HepG2 (cell line): ENCODE data around the gene TBCEL. TPM values are rescaled to one million over a fixed set of nuclear protein-coding genes. Genes with fewer than 3 reads are reported as not detected.

Experiments used
- GATA4 ChIP-seq: sonication (generic); IDR thresholded peaks from 2 replicates; pipeline ENCODE4 v1.6.1; 2016; ENCODE audit warnings: antibody characterized with exemption, low read depth, borderline replicate concordance
- KLF16 ChIP-seq, 2 experiments: sonication (generic) in 1 of 2; formaldehyde crosslinking in 1 of 2; IDR thresholded peaks; 2 replicates each; pipeline versions ENCODE4 v1.6.1 to v1.8.0; 2016 to 2023; ENCODE audit warnings: missing genetic modification reagents in 2 of 2, missing compliant biosample characterization in 1 of 2
- MIXL1 ChIP-seq: IDR thresholded peaks from 2 replicates; pipeline ENCODE4 v1.6.1; 2016
- NFKBIZ ChIP-seq: IDR thresholded peaks from 2 replicates; pipeline ENCODE4 v1.6.1; 2018; ENCODE audit warnings: missing genetic modification reagents, missing compliant biosample characterization
- PRPF4 ChIP-seq: fragments of 200-400 bp; formaldehyde crosslinking; IDR thresholded peaks from 2 replicates; pipeline ENCODE4 v1.6.1; 2016; ENCODE audit warnings: low read length, low read depth; ENCODE audit not compliant: poor library complexity, severe bottlenecking
- SOX13 ChIP-seq, 3 experiments: fragments of 450-650 bp in 1 of 3; sonication (generic) in 1 of 3; formaldehyde crosslinking in 1 of 3; IDR thresholded peaks in 2 of 3; conservative IDR thresholded peaks in 1 of 3; 2 replicates each; pipeline versions ENCODE4 v1.5.0 to v1.6.1; 2016 to 2020; ENCODE audit warnings: antibody characterized with exemption in 1 of 3, mild to moderate bottlenecking in 1 of 3, missing compliant biosample characterization in 1 of 3, missing genetic modification reagents in 1 of 3, moderate library complexity in 1 of 3
- TCF7 ChIP-seq: sonication (generic); IDR thresholded peaks from 2 replicates; pipeline ENCODE4 v1.6.1; 2016; ENCODE audit warnings: antibody characterized with exemption, low read depth
- TEAD3 ChIP-seq: optimal IDR thresholded peaks from 2 replicates; pipeline ENCODE3; 2016; ENCODE audit warnings: borderline replicate concordance
- ZFP36L1 ChIP-seq: sonication (generic); formaldehyde crosslinking; IDR thresholded peaks from 2 replicates; pipeline ENCODE4 v1.8.0; 2022; ENCODE audit warnings: mild to moderate bottlenecking, missing genetic modification reagents, moderate library complexity
- ZNF296 ChIP-seq: sonication (generic); formaldehyde crosslinking; conservative IDR thresholded peaks from 2 replicates; pipeline ENCODE4 v1.5.0; 2020; ENCODE audit warnings: mild to moderate bottlenecking, missing genetic modification reagents
- ZNF383 ChIP-seq: sonication (generic); formaldehyde crosslinking; IDR thresholded peaks from 2 replicates; pipeline ENCODE4 v1.4.0; 2020; ENCODE audit warnings: missing genetic modification reagents, mild to moderate bottlenecking, borderline replicate concordance
- ZNF761 ChIP-seq: sonication (generic); formaldehyde crosslinking; conservative IDR thresholded peaks from 2 replicates; pipeline ENCODE4 v1.4.0; 2020; ENCODE audit warnings: mild to moderate bottlenecking, missing genetic modification reagents
- polyA plus RNA-seq, 8 experiments: library from polyadenylated mRNA; depleted of rRNA in 3 of 8; stranded (reverse) in 7 of 8; unstranded in 1 of 8; fragments of >200 nt; fragmentation: Illumina TruSeq in 4 of 8; extraction: Trizol in 4 of 8; gene quantifications; 2 replicates each; pipeline versions ENCODE4 v1.2.1 to v1.2.3, GENCODE V29; 2011 to 2016; ENCODE audit warnings: low read depth in 4 of 8, missing spikeins in 1 of 8, mixed read lengths in 1 of 8; ENCODE audit not compliant: insufficient read depth in 1 of 8
- total RNA-seq, 5 experiments: library from RNA; depleted of rRNA; stranded (reverse); fragments of >200 nt; fragmentation: Illumina TruSeq; extraction: Trizol; gene quantifications; 2 replicates each; pipeline ENCODE4 v1.2.3, GENCODE V29; 2016; ENCODE audit warnings: low read depth in 1 of 5
- TF ChIP-seq, protein P1 (sequence below): IDR thresholded peaks from 2 replicates; pipeline ENCODE4 v1.6.1; 2012; ENCODE audit warnings: low read depth, low read length, improper control_type of control experiment
- TF ChIP-seq, protein P2 (sequence below): sonication (generic); formaldehyde crosslinking; conservative IDR thresholded peaks from 2 replicates; pipeline ENCODE4 v1.4.0; 2020; ENCODE audit warnings: mild to moderate bottlenecking, missing genetic modification reagents, moderate library complexity
- TF ChIP-seq, protein P3 (sequence below): sonication (generic); IDR thresholded peaks from 2 replicates; pipeline ENCODE4 v1.6.1; 2016; ENCODE audit warnings: low read depth, borderline replicate concordance
- TF ChIP-seq, protein P4 (sequence below): sonication (generic); formaldehyde crosslinking; IDR thresholded peaks from 2 replicates; pipeline ENCODE4 v1.5.0; 2020; ENCODE audit warnings: mild to moderate bottlenecking, missing genetic modification reagents
- TF ChIP-seq, protein P5 (sequence below): IDR thresholded peaks from 2 replicates; pipeline ENCODE4 v1.6.1; 2016; ENCODE audit warnings: low read depth
- TF ChIP-seq, protein P6 (sequence below): sonication (generic); formaldehyde crosslinking; IDR thresholded peaks from 2 replicates; pipeline ENCODE4 v1.4.0; 2020; ENCODE audit warnings: missing genetic modification reagents, mild to moderate bottlenecking, borderline replicate concordance

Gene TBCEL
- total and polyA plus RNA-seq, 2 of the 13 experiments (the other 11 are each of a cell fraction or from before 2014, with no cell fraction given) = 6.1 to 12.5 TPM

DNA sequence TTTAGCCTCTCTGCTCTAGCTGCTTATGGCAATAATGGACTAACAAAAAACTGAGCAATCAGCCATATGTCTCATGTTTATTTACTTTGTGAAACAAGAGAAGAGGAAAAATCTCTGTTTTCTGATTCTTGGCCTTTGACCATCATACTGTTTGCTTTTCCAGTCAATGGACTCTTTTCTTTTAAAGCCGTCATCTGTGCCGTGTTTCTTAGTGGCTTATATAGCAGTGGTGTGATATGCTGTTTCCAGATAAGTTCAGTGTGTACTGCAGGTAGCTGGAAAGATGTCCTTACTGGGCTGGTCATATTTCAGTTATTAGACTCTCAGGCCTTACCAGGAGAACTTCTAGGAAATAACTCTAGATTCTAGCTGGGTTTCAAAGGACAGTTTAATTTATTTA lies 43.6 kb downstream of the TBCEL start (continued):
- TF ChIP-seq, protein P1, sequence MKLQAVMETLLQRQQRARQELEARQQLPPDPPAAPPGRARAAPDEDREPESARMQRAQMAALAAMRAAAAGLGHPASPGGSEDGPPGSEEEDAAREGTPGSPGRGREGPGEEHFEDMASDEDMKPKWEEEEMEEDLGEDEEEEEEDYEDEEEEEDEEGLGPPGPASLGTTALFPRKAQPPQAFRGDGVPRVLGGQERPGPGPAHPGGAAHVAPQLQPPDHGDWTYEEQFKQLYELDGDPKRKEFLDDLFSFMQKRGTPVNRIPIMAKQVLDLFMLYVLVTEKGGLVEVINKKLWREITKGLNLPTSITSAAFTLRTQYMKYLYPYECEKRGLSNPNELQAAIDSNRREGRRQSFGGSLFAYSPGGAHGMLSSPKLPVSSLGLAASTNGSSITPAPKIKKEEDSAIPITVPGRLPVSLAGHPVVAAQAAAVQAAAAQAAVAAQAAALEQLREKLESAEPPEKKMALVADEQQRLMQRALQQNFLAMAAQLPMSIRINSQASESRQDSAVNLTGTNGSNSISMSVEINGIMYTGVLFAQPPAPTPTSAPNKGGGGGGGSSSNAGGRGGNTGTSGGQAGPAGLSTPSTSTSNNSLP = peak; percentile 85
- peak; percentile 62; the same call in 1 of the 2 replicates for TF ChIP-seq NFKBIZ (CRISPR knock-in tag)
- TF ChIP-seq TCF7 = peak; percentile 61
- TF ChIP-seq PRPF4 = no peak
- TF ChIP-seq, protein P2, sequence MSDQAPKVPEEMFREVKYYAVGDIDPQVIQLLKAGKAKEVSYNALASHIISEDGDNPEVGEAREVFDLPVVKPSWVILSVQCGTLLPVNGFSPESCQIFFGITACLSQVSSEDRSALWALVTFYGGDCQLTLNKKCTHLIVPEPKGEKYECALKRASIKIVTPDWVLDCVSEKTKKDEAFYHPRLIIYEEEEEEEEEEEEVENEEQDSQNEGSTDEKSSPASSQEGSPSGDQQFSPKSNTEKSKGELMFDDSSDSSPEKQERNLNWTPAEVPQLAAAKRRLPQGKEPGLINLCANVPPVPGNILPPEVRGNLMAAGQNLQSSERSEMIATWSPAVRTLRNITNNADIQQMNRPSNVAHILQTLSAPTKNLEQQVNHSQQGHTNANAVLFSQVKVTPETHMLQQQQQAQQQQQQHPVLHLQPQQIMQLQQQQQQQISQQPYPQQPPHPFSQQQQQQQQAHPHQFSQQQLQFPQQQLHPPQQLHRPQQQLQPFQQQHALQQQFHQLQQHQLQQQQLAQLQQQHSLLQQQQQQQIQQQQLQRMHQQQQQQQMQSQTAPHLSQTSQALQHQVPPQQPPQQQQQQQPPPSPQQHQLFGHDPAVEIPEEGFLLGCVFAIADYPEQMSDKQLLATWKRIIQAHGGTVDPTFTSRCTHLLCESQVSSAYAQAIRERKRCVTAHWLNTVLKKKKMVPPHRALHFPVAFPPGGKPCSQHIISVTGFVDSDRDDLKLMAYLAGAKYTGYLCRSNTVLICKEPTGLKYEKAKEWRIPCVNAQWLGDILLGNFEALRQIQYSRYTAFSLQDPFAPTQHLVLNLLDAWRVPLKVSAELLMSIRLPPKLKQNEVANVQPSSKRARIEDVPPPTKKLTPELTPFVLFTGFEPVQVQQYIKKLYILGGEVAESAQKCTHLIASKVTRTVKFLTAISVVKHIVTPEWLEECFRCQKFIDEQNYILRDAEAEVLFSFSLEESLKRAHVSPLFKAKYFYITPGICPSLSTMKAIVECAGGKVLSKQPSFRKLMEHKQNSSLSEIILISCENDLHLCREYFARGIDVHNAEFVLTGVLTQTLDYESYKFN = peak; percentile 93
- TF ChIP-seq ZNF761 (CRISPR knock-in tag) = no peak
- TF ChIP-seq GATA4 = peak; percentile 65; the same call in 1 of the 2 replicates
- no peak for TF ChIP-seq SOX13 (IDR thresholded peaks at IDR 0.05)
- TF ChIP-seq SOX13 (CRISPR knock-in tag; conservative IDR thresholded peaks at IDR 0.05 in 1 of 2, IDR thresholded peaks at IDR 0.05 in 1 of 2) = peak in 1 of 2 experiments; percentile 94; a peak in 2 of 4 replicates
- TF ChIP-seq ZNF296 (CRISPR knock-in tag) = no peak
- TF ChIP-seq, protein P3, sequence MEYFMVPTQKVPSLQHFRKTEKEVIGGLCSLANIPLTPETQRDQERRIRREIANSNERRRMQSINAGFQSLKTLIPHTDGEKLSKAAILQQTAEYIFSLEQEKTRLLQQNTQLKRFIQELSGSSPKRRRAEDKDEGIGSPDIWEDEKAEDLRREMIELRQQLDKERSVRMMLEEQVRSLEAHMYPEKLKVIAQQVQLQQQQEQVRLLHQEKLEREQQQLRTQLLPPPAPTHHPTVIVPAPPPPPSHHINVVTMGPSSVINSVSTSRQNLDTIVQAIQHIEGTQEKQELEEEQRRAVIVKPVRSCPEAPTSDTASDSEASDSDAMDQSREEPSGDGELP = peak; percentile 80; the same call in 1 of the 2 replicates
- 0 out of 2 replicates have a peak, but pooled peaks have one; percentile 12 for TF ChIP-seq ZFP36L1 (CRISPR knock-in tag)
- TF ChIP-seq, protein P4, sequence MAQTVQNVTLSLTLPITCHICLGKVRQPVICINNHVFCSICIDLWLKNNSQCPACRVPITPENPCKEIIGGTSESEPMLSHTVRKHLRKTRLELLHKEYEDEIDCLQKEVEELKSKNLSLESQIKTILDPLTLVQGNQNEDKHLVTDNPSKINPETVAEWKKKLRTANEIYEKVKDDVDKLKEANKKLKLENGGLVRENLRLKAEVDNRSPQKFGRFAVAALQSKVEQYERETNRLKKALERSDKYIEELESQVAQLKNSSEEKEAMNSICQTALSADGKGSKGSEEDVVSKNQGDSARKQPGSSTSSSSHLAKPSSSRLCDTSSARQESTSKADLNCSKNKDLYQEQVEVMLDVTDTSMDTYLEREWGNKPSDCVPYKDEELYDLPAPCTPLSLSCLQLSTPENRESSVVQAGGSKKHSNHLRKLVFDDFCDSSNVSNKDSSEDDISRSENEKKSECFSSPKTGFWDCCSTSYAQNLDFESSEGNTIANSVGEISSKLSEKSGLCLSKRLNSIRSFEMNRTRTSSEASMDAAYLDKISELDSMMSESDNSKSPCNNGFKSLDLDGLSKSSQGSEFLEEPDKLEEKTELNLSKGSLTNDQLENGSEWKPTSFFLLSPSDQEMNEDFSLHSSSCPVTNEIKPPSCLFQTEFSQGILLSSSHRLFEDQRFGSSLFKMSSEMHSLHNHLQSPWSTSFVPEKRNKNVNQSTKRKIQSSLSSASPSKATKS = 0 out of 2 replicates have a peak, but pooled peaks have one; percentile 56
- TF ChIP-seq KLF16 (CRISPR knock-in tag; IDR thresholded peaks at IDR 0.05) = peak in 1 of 2 experiments; percentile 57; a peak in 1 of 4 replicates
- peak; percentile 68; the same call in 1 of the 2 replicates for TF ChIP-seq MIXL1 (CRISPR knock-in tag)
- TF ChIP-seq, protein P5, sequence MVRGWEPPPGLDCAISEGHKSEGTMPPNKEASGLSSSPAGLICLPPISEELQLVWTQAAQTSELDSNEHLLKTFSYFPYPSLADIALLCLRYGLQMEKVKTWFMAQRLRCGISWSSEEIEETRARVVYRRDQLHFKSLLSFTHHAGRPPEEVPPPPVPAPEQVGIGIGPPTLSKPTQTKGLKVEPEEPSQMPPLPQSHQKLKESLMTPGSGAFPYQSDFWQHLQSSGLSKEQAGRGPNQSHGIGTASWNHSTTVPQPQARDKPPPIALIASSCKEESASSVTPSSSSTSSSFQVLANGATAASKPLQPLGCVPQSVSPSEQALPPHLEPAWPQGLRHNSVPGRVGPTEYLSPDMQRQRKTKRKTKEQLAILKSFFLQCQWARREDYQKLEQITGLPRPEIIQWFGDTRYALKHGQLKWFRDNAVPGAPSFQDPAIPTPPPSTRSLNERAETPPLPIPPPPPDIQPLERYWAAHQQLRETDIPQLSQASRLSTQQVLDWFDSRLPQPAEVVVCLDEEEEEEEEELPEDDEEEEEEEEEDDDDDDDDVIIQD (CRISPR knock-in tag) = peak; percentile 100
- TF ChIP-seq, protein P6, sequence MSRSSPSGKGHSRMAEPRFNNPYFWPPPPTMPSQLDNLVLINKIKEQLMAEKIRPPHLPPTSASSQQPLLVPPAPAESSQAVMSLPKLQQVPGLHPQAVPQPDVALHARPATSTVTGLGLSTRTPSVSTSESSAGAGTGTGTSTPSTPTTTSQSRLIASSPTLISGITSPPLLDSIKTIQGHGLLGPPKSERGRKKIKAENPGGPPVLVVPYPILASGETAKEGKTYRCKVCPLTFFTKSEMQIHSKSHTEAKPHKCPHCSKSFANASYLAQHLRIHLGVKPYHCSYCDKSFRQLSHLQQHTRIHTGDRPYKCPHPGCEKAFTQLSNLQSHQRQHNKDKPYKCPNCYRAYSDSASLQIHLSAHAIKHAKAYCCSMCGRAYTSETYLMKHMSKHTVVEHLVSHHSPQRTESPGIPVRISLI = peak; percentile 54; the same call in 1 of the 2 replicates
- no peak for TF ChIP-seq ZNF383 (CRISPR knock-in tag)
- TF ChIP-seq TEAD3 = peak; percentile 49
